OCI-LY7 (cell line): Measurements from ENCODE around the gene PAQR4. TPM values are rescaled to one million over a fixed set of nuclear protein-coding genes. Genes with fewer than 3 reads are reported as not detected.

Experiments
- BruUV-seq: library from RNA; stranded (reverse); fragments of 400-500 nt; replicated peaks from 2 replicates; lab custom pipeline; 2021; lab: Mats Ljungman, UMichigan
- CTCF ChIA-PET: fragments of 300-600 bp; sonication (Branson Sonifier 250); formaldehyde crosslinking; loops from one replicate; lab custom pipeline; 2022; ENCODE audit warnings: antibody characterized with exemption; ENCODE audit not compliant: unreplicated experiment; lab: Charles Lee
- POLR2A ChIA-PET: fragments of 300-600 bp; sonication (Branson Sonifier 250); formaldehyde crosslinking; loops from one replicate; lab custom pipeline; 2022; ENCODE audit warnings: antibody characterized with exemption; lab: Charles Lee
- DNase-seq: peaks from one replicate; pipeline ENCODE4 v3.0.0-alpha.2; 2015; ENCODE audit warnings: low spot score
- H2AFZ ChIP-seq: fragments of 200-600 bp; sonication (generic), shearing (Covaris generic); 2 replicates; pipeline ENCODE4 v1.6.1; 2014; ENCODE audit warnings: mild to moderate bottlenecking, antibody characterized with exemption, low read length, moderate library complexity
- H3K27ac ChIP-seq: fragments of 200-600 bp; sonication (generic); 2 replicates; pipeline ENCODE4 v1.5.1; 2014; ENCODE audit warnings: mixed run types, low read depth, mild to moderate bottlenecking, moderate library complexity, low read length, inconsistent platforms; ENCODE audit not compliant: poor library complexity, severe bottlenecking
- H3K36me3 ChIP-seq: fragments of 200-600 bp; sonication (generic); 2 replicates; pipeline ENCODE4 v1.6.1; 2014; ENCODE audit warnings: mild to moderate bottlenecking, antibody characterized with exemption, low read length, moderate library complexity, mixed read lengths; ENCODE audit not compliant: insufficient read depth
- H3K4me1 ChIP-seq: fragments of 200-600 bp; sonication (generic); 2 replicates; pipeline ENCODE4 v1.5.1; 2014; ENCODE audit warnings: mild to moderate bottlenecking, low read length; ENCODE audit not compliant: insufficient read depth, poor library complexity, severe bottlenecking
- H3K4me2 ChIP-seq: fragments of 200-600 bp; sonication (generic); 2 replicates; pipeline ENCODE4 v1.6.1; 2014; ENCODE audit warnings: mild to moderate bottlenecking, low read length
- H3K4me3 ChIP-seq: fragments of 200-600 bp; sonication (generic); 2 replicates; pipeline ENCODE4 v1.5.1; 2014; ENCODE audit warnings: mild to moderate bottlenecking, low read depth, low read length; ENCODE audit not compliant: poor library complexity, severe bottlenecking
- H3K79me2 ChIP-seq: fragments of 200-600 bp; sonication (generic); 2 replicates; pipeline ENCODE4 v1.6.1; 2016; ENCODE audit warnings: low read depth, mild to moderate bottlenecking, low read length, moderate library complexity, mixed read lengths; ENCODE audit not compliant: insufficient read depth
- H3K9me2 ChIP-seq: fragments of 200-600 bp; sonication (generic); 2 replicates; pipeline ENCODE4 v1.6.1; 2016; ENCODE audit warnings: mild to moderate bottlenecking, low read length, mixed read lengths; ENCODE audit not compliant: insufficient read depth
- H3K9me3 ChIP-seq: fragments of 200-600 bp; sonication (generic); 2 replicates; pipeline ENCODE4 v1.6.1; 2014; ENCODE audit warnings: mild to moderate bottlenecking, mixed run types, low read length, mixed read lengths
- H4K20me1 ChIP-seq: fragments of 200-600 bp; sonication (generic); 2 replicates; pipeline ENCODE4 v1.6.1; 2014; ENCODE audit warnings: mild to moderate bottlenecking, antibody characterized with exemption, low read length, moderate library complexity, mixed read lengths; ENCODE audit not compliant: insufficient read depth
- CTCF ChIP-seq: fragments of 200-600 bp; sonication (generic); conservative IDR thresholded peaks from 2 replicates; pipeline ENCODE4 v1.5.1; 2014; ENCODE audit warnings: mild to moderate bottlenecking, antibody characterized with exemption, low read length, moderate library complexity, mixed read lengths
- EZH2phosphoT487 ChIP-seq: fragments of 200-600 bp; sonication (generic); IDR thresholded peaks from 2 replicates; pipeline ENCODE4 v1.6.1; 2018; ENCODE audit warnings: low read depth, borderline replicate concordance, mild to moderate bottlenecking, mixed run types, antibody characterized with exemption, low read length, moderate library complexity, mixed read lengths
- intact Hi-C: fragments of 100-400 bp; cut with micrococcal nuclease; formaldehyde crosslinking; loops from one replicate; pipeline ENCODE4 v1.10.0; 2022; ENCODE audit not compliant: unreplicated experiment
- total RNA-seq, 2 experiments: library from RNA; depleted of rRNA in 1 of 2; stranded (reverse); fragments of >200 nt in 1 of 2; shearing (Covaris generic) in 1 of 2; gene quantifications; 2 replicates each; pipeline ENCODE4 v1.2.3, GENCODE V29; 2014 to 2022

PAQR4 gene
- total RNA-seq, 2 experiments from 2014 or later: 49.1 to 59.7 TPM

GRCh38 chr16:3012246-3012645 lies 43.1 kb downstream of the PAQR4 start:
- no peak for DNase-seq
- peaks cover 15% of the 10 kb centered on the region for H3K4me1 ChIP-seq
- H3K27ac ChIP-seq: no peak overlapping the region
- H3K4me3 ChIP-seq: no peak overlapping the region
- POLR2A ChIA-PET: no interaction called here
- H4K20me1 ChIP-seq: no peaks in the 10 kb centered on the region
- no peaks in the 10 kb centered on the region for H3K79me2 ChIP-seq
- H3K36me3 ChIP-seq: no peaks in the 10 kb centered on the region
- no peaks in the 10 kb centered on the region for H3K9me2 ChIP-seq
- H2AFZ ChIP-seq: no peak overlapping the region
- H3K9me3 ChIP-seq: no peaks in the 10 kb centered on the region
- CTCF ChIA-PET: no interaction called here
- intact Hi-C loops: no loop called here
- no TSS peak for BruUV-seq
- no peak overlapping the region for H3K4me2 ChIP-seq
- TF ChIP-seq CTCF (no peak), EZH2phosphoT487 (no peak)

GRCh38 chr16:3012828-3013420 lies 43.8 kb downstream of the PAQR4 start, which contains the start of gene CLDN9:
TSS of gene CLDN9 (plus strand) at chr16:3012923. CDS start at chr16:3013363, 440 bp downstream.
- intact Hi-C loops: no loop called here
- Histone ChIP-seq H3K4me3 (no peak within 1 kb of the TSS), H3K4me2 (no peak within 1 kb of the TSS), H4K20me1 (no peaks in the 10 kb centered on the region), H3K27ac (no peak within 1 kb of the TSS), H3K4me1 (peaks cover 11% of the 10 kb centered on the region), H3K36me3 (no peaks in the 10 kb centered on the region), H2AFZ (no peak within 1 kb of the TSS), H3K9me3 (no peaks in the 10 kb centered on the region), H3K9me2 (no peaks in the 10 kb centered on the region), H3K79me2 (no peaks in the 10 kb centered on the region)
- POLR2A ChIA-PET: no interaction called here
- no peak for DNase-seq
- CTCF ChIA-PET: no interaction called here
- no peak for TF ChIP-seq EZH2phosphoT487
- no peak for TF ChIP-seq CTCF
- BruUV-seq: no TSS peak

GRCh38 chr16:3013491-3013951 lies 44.4 kb downstream of the PAQR4 start:
- intact Hi-C loops: no loop called here
- H3K9me3 ChIP-seq: no peaks in the 10 kb centered on the region
- H3K4me1 ChIP-seq: peaks cover 9% of the 10 kb centered on the region
- DNase-seq: no peak
- CTCF ChIA-PET: no interaction called here
- H3K27ac ChIP-seq: no peak overlapping the region
- POLR2A ChIA-PET: no interaction called here
- H4K20me1 ChIP-seq: no peaks in the 10 kb centered on the region
- no TSS peak for BruUV-seq
- no peaks in the 10 kb centered on the region for H3K9me2 ChIP-seq
- no peak overlapping the region for H3K4me3 ChIP-seq
- H2AFZ ChIP-seq: no peak overlapping the region
- TF ChIP-seq CTCF: no peak
- TF ChIP-seq EZH2phosphoT487: no peak
- H3K4me2 ChIP-seq: no peak overlapping the region
- no peaks in the 10 kb centered on the region for H3K36me3 ChIP-seq
- no peaks in the 10 kb centered on the region for H3K79me2 ChIP-seq
